Mesothelial cell of epicardium (in vitro differentiated cells): ENCODE measurements around the gene LATS1. TPM values are rescaled to one million over a fixed set of nuclear protein-coding genes. Genes with fewer than 3 reads are reported as not detected.

ENCODE experiments used
- DNase-seq, 2 experiments: peaks; one replicate each; pipeline ENCODE4 v3.0.0; 2021; ENCODE audit warnings: low spot score in 2 of 2; ENCODE audit not compliant: unreplicated experiment in 2 of 2
- H3K27ac Mint-ChIP-seq: 2 replicates; pipeline ENCODE4 v1.8.0; 2021; ENCODE audit warnings: mixed read lengths
- H3K27me3 Mint-ChIP-seq: 2 replicates; pipeline ENCODE4 v1.8.0; 2021; ENCODE audit warnings: low read depth, mixed read lengths
- H3K36me3 Mint-ChIP-seq: 2 replicates; pipeline ENCODE4 v1.8.0; 2021; ENCODE audit warnings: mixed read lengths
- H3K4me1 Mint-ChIP-seq: 2 replicates; pipeline ENCODE4 v1.8.0; 2021; ENCODE audit warnings: mixed read lengths
- H3K4me3 Mint-ChIP-seq: 2 replicates; pipeline ENCODE4 v1.8.0; 2021; ENCODE audit warnings: mild to moderate bottlenecking, moderate library complexity, mixed read lengths
- H3K9me3 Mint-ChIP-seq: 2 replicates; pipeline ENCODE4 v1.8.0; 2021; ENCODE audit warnings: mixed read lengths
- total RNA-seq: library from RNA; stranded (reverse); gene quantifications from 3 replicates; pipeline ENCODE4 v1.2.1, GENCODE V29; 2021
- TF ChIP-seq, protein P1 (sequence below): fragments of 200-600 bp; sonication (generic); IDR thresholded peaks from one replicate; pipeline ENCODE4 v1.5.0; 2021; ENCODE audit warnings: antibody characterized with exemption; ENCODE audit not compliant: unreplicated experiment

LATS1 gene
- total RNA-seq, 1 donor from 2014 or later, result 39.4 TPM

DNA sequence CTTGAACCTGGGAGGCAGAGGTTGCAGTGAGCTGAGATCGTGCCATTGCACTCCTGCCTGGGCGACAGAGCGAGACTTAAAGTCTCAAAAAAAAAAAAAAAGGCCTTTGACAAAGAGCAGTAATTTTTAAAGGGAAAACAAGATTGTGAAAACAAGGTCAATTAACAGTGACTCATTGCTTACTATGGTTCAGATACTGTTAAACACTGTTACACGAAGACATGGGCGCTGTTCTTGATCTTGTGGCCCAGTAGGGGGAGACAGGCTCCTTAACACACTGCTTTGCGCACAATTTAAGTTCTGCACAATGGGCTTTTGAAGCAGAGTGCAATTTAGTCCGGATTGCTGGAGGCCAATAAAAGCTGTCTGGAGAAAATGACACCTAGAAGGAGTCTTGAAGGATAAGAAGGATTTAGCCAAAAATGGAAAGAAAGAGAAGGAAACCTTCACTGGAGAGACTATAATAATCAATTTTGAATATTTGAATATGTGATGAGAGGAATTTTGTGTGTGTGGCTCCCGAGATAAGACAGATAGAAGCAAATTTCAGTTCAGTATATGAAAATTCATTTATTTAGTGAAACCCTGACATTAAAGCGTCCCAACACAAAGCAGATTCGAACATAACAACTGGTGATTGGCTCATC, 6.0 kb upstream of the LATS1 start:
- Mint-ChIP-seq H3K4me3 (no peak overlapping the region), H3K36me3 (peaks cover 10% of the 10 kb centered on the region), H3K27me3 (no peaks in the 10 kb centered on the region), H3K4me1 (no peaks in the 10 kb centered on the region), H3K9me3 (no peaks in the 10 kb centered on the region), H3K27ac (no peak overlapping the region)
- DNase-seq, result no peak
- TF ChIP-seq, protein P1, sequence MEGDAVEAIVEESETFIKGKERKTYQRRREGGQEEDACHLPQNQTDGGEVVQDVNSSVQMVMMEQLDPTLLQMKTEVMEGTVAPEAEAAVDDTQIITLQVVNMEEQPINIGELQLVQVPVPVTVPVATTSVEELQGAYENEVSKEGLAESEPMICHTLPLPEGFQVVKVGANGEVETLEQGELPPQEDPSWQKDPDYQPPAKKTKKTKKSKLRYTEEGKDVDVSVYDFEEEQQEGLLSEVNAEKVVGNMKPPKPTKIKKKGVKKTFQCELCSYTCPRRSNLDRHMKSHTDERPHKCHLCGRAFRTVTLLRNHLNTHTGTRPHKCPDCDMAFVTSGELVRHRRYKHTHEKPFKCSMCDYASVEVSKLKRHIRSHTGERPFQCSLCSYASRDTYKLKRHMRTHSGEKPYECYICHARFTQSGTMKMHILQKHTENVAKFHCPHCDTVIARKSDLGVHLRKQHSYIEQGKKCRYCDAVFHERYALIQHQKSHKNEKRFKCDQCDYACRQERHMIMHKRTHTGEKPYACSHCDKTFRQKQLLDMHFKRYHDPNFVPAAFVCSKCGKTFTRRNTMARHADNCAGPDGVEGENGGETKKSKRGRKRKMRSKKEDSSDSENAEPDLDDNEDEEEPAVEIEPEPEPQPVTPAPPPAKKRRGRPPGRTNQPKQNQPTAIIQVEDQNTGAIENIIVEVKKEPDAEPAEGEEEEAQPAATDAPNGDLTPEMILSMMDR, result no peak

GRCh38 chr6:149723262-149723661, 5.4 kb upstream of the LATS1 start:
- H3K4me3 Mint-ChIP-seq, result no peak overlapping the region
- H3K27ac Mint-ChIP-seq, result no peak overlapping the region
- peaks cover 3% of the 10 kb centered on the region for H3K4me1 Mint-ChIP-seq
- H3K9me3 Mint-ChIP-seq, result no peaks in the 10 kb centered on the region
- H3K36me3 Mint-ChIP-seq, result peaks cover 10% of the 10 kb centered on the region
- TF ChIP-seq, protein P1, result no peak
- H3K27me3 Mint-ChIP-seq, result no peaks in the 10 kb centered on the region
- no peak for DNase-seq

GRCh38 chr6:149719531-149719930, 1.6 kb upstream of the LATS1 start:
- peaks cover 20% of the 10 kb centered on the region for H3K4me1 Mint-ChIP-seq
- H3K9me3 Mint-ChIP-seq, result no peaks in the 10 kb centered on the region
- no peak for DNase-seq
- no peaks in the 10 kb centered on the region for H3K27me3 Mint-ChIP-seq
- peak overlapping the region; percentile 7 for H3K27ac Mint-ChIP-seq
- H3K36me3 Mint-ChIP-seq, result peaks cover 3% of the 10 kb centered on the region
- H3K4me3 Mint-ChIP-seq, result peak overlapping the region; percentile 24
- TF ChIP-seq, protein P1, result no peak

DNA sequence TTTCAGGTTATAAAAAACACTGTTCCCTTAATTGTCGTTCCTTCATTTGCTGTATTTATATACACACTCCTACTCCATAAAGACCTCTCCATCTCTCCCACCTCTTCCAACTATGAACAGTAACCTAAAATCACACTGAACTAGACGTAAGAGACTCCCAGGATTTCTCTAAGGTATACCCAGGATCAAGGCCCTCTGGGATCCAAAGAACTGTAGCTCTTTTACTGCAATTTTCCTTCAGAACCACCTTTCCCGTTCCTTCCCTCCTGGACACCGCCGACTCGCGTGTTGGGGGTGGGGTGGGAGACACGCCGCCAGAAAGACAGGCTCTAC, 680 bp downstream of the LATS1 start:
- H3K27me3 Mint-ChIP-seq, result no peaks in the 10 kb centered on the region
- H3K27ac Mint-ChIP-seq, result peak overlapping the region; percentile 97
- no peaks in the 10 kb centered on the region for H3K9me3 Mint-ChIP-seq
- TF ChIP-seq, protein P1, result no peak
- peaks cover 20% of the 10 kb centered on the region for H3K4me1 Mint-ChIP-seq
- H3K36me3 Mint-ChIP-seq, result peaks cover 2% of the 10 kb centered on the region
- DNase-seq, result no peak
- peak overlapping the region; percentile 88 for H3K4me3 Mint-ChIP-seq

- peaks cover 5% of the 10 kb centered on the region for H3K36me3 Mint-ChIP-seq
- TF ChIP-seq, protein P1, result no peak
- H3K9me3 Mint-ChIP-seq, result no peaks in the 10 kb centered on the region
- H3K4me3 Mint-ChIP-seq, result peak overlapping the region; percentile 88
- peak overlapping the region; percentile 81 for H3K27ac Mint-ChIP-seq
- H3K4me1 Mint-ChIP-seq, result peaks cover 20% of the 10 kb centered on the region
- no peak for DNase-seq
- H3K27me3 Mint-ChIP-seq, result no peaks in the 10 kb centered on the region
Measured at GRCh38 chr6:149716181-149716963, 1.5 kb downstream of the LATS1 start.
